Mesenteric fat pad (tissue), 1 donor: ENCODE results near the gene ANKRD13B. TPM values are rescaled to one million over a fixed set of nuclear protein-coding genes. Genes with fewer than 3 reads are reported as not detected.
"Not testable (repeated sequence)": the region's sequence is repeated elsewhere in the genome, so short reads cannot be mapped to it uniquely, and the experiment has no call there.

Experiments
- DNase-seq: peaks from one replicate; pipeline ENCODE4 v3.0.0-alpha.2; 2020; ENCODE audit warnings: low spot score
- total RNA-seq: library from RNA; stranded (reverse); fragmentation: NEBNext Ultra II Directional; extraction: Animal tissue kit (Norgen Biotek cat#: 25700); gene quantifications from one replicate; pipeline ENCODE4 v1.2.1, GENCODE V29; 2021
- donor health status: DM: yes; HTN: yes; CAD: no.

ANKRD13B gene
- total RNA-seq, 1 donor from 2014 or later = 11.5 TPM

- DNase-seq = no peak
These were observed 48.2 kb downstream of the ANKRD13B start for GRCh38 chr17:29640981-29641642.

GRCh38 chr17:29642171-29642611 lies 49.3 kb downstream of the ANKRD13B start:
- DNase-seq = no peak

GRCh38 chr17:29643817-29644160 lies 50.9 kb downstream of the ANKRD13B start:
- no peak for DNase-seq

- no peak for DNase-seq
These were observed 52.7 kb downstream of the ANKRD13B start for GRCh38 chr17:29645515-29646051.

- no peak for DNase-seq
These were observed 55.1 kb downstream of the ANKRD13B start for GRCh38 chr17:29648005-29648404.

- DNase-seq = no peak
These were observed 56.4 kb downstream of the ANKRD13B start for GRCh38 chr17:29649359-29649758.

GRCh38 chr17:29650396-29650795 lies 57.5 kb downstream of the ANKRD13B start:
- DNase-seq = no peak

GRCh38 chr17:29651913-29652312 lies 59.0 kb downstream of the ANKRD13B start:
- not testable (repeated sequence) for DNase-seq

GRCh38 chr17:29652976-29653375 lies 60.0 kb downstream of the ANKRD13B start:
- no peak for DNase-seq

- no peak for DNase-seq
These were observed 61.2 kb downstream of the ANKRD13B start for GRCh38 chr17:29653995-29654714.

GRCh38 chr17:29655323-29655722 lies 62.4 kb downstream of the ANKRD13B start:
- no peak for DNase-seq

- no peak for DNase-seq
These were observed 66.2 kb downstream of the ANKRD13B start for GRCh38 chr17:29659155-29659554.

- DNase-seq = no peak
These were observed 68.3 kb downstream of the ANKRD13B start for GRCh38 chr17:29661213-29661612.

- DNase-seq = no peak
These were observed 70.2 kb downstream of the ANKRD13B start for GRCh38 chr17:29663155-29663554.

Other genes with a start within 250 kb of the ANKRD13B start
- 99.0 TPM for gene TAOK1, start 202.8 kb upstream of the ANKRD13B start, total RNA-seq
- gene ABHD15, start 26.1 kb upstream of the ANKRD13B start, total RNA-seq = 38.3 TPM
- 75.2 TPM for gene TP53I13, start 24.4 kb upstream of the ANKRD13B start, total RNA-seq
- 47.7 TPM for gene GIT1, start 3.5 kb upstream of the ANKRD13B start, total RNA-seq
- 7.1 TPM for gene CORO6, start 29.8 kb downstream of the ANKRD13B start, total RNA-seq